ENCODE data around the gene COL4A5. TPM values are rescaled to one million over a fixed set of nuclear protein-coding genes. Genes with fewer than 3 reads are reported as not detected.

Gene COL4A5
- total RNA-seq, 3 donors from 2014 or later (not counting 1 experiment from before 2014, with no cell fraction given) = not detected

DNA sequence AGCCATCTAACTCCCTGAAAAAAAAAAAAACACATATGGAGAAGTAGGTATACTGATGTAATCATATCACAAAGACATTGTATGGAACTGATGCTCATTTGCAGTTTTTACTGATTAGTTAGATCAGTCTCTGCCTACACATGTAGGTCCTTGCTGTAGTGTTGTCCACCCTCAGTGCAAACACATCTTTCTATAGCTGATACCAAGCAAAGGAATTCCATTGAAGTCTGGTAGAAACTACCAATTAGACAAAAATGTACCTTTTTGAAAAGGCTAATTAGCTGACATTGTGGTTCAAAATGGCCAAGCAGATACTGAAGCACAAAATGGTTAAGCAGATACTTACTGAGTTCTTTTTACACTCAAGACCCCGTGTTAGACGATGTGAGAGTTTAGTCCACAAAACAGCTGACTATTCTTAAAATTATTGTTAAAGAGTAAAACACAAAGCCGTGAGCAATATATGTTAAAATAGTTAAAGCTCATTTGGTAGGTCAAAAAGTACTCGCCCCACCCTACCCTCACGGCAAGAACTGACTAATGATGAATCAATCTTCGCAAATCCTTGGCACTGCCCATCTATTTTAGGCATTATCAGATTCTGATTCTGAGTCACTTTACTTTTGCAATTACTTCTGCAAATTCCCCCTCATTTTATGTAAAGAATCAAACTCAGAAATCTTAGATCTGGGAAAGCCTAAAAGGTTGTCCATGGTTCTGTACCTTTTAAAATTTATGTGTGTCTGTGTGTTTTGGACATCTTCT lies 41.8 kb upstream of the COL4A5 start:
- TF ChIP-seq, protein P1, sequence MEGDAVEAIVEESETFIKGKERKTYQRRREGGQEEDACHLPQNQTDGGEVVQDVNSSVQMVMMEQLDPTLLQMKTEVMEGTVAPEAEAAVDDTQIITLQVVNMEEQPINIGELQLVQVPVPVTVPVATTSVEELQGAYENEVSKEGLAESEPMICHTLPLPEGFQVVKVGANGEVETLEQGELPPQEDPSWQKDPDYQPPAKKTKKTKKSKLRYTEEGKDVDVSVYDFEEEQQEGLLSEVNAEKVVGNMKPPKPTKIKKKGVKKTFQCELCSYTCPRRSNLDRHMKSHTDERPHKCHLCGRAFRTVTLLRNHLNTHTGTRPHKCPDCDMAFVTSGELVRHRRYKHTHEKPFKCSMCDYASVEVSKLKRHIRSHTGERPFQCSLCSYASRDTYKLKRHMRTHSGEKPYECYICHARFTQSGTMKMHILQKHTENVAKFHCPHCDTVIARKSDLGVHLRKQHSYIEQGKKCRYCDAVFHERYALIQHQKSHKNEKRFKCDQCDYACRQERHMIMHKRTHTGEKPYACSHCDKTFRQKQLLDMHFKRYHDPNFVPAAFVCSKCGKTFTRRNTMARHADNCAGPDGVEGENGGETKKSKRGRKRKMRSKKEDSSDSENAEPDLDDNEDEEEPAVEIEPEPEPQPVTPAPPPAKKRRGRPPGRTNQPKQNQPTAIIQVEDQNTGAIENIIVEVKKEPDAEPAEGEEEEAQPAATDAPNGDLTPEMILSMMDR (IDR thresholded peaks at IDR 0.05) = no peak
- Mint-ChIP-seq H3K4me3 (no peak overlapping the region), H3K27me3 (ENCODE audit: low read depth in 2 of 2) (peaks cover 0 to 6% of the 10 kb centered on the region in 2 donors), H3K27ac (no peak overlapping the region), H3K9me3 (peaks cover 0 to 8% of the 10 kb centered on the region in 2 donors), H3K4me1 (no peaks in the 10 kb centered on the region), H3K36me3 (no peaks in the 10 kb centered on the region)
- no peak for DNase-seq
- Histone ChIP-seq H3K9me3 (ENCODE audit: control insufficient read depth, insufficient read depth, low read length) (no peaks in the 10 kb centered on the region), H3K27ac (ENCODE audit: low read length) (no peak overlapping the region), H3K4me3 (ENCODE audit: low read length) (no peak overlapping the region), H3K4me1 (ENCODE audit: control insufficient read depth, insufficient read depth, low read length) (no peaks in the 10 kb centered on the region), H3K27me3 (ENCODE audit: control insufficient read depth, insufficient read depth, low read length) (no peaks in the 10 kb centered on the region), H3K36me3 (ENCODE audit: control insufficient read depth, insufficient read depth, low read length) (no peaks in the 10 kb centered on the region)
- intact Hi-C loops (cut with micrococcal nuclease) = no loop called here
- no peak for ATAC-seq
- 64% methylated on average over 3 of the region's 6 CpGs for WGBS (ENCODE audit: insufficient coverage)

DNA sequence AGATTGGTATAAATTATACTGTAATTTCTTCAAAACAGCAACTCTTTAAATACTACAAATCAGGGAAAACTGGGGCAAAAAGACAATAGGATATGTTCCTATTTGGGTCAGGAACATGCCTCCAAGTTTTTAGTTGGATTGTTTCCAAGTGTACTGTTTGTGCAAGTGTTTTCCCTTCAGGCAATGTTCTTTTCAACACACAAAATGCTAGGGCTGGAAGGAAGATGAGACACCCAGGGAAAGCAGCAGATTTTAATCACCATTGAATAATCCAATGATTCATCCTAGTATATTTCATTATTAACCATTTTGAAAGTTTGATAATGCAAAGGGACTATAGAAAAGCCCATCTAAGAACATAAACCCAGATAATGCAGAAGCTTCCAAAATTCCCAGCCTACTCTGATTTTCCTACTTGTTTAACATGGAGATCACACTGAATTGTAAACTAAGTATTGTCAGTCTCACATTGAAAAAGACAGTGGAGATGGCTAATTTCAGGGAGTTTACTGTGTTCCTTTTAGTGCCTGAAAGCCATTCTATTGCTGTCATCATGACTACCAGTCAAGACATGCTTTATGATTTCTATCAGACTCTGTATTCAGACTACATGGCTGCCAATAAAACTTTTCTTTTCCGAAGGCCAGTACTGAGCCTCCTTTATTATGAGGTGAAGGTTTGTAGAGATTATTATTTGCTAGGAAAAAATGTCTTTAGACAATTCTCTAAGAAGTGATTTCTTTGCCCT lies 40.0 kb upstream of the COL4A5 start:
- Mint-ChIP-seq H3K27me3 (ENCODE audit: low read depth in 2 of 2) (peaks cover 0 to 12% of the 10 kb centered on the region in 2 donors), H3K9me3 (peaks cover 0 to 8% of the 10 kb centered on the region in 2 donors)
- TF ChIP-seq, protein P1 (IDR thresholded peaks at IDR 0.05) = no peak

DNA sequence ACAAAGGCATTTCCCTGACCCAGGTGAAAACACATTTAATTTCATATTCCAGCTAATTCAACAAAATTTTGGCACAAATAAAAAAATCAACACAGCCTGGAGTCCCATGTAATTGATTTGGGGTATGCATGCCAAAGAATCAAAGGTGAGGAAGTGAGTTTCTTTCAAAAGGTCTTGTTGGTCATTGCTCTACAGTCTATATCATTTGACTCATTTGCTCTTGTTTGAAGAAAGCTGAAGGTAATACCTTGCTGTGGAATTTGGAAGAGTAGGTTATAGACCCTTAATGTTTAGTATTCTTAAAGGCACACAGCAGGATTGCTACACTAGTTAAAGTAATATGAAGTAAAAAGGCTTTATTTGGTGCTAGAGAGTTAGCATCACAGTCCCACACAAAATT lies 26.9 kb upstream of the COL4A5 start:
- no peak overlapping the region for H3K27ac ChIP-seq (ENCODE audit: low read length)
- Mint-ChIP-seq H3K36me3 (no peaks in the 10 kb centered on the region), H3K27me3 (ENCODE audit: low read depth in 2 of 2) (no peaks in the 10 kb centered on the region), H3K4me1 (no peaks in the 10 kb centered on the region), H3K4me3 (no peak overlapping the region), H3K9me3 (no peaks in the 10 kb centered on the region), H3K27ac (no peak overlapping the region)
- H3K9me3 ChIP-seq (ENCODE audit: control insufficient read depth, insufficient read depth, low read length) = no peaks in the 10 kb centered on the region
- no peak for DNase-seq
- TF ChIP-seq, protein P1 (IDR thresholded peaks at IDR 0.05) = no peak
- H3K4me3 ChIP-seq (ENCODE audit: low read length) = no peak overlapping the region
- no peaks in the 10 kb centered on the region for H3K4me1 ChIP-seq (ENCODE audit: control insufficient read depth, insufficient read depth, low read length)
- H3K36me3 ChIP-seq (ENCODE audit: control insufficient read depth, insufficient read depth, low read length) = no peaks in the 10 kb centered on the region
- intact Hi-C loops (cut with micrococcal nuclease) = no loop called here
- ATAC-seq = no peak
- no peaks in the 10 kb centered on the region for H3K27me3 ChIP-seq (ENCODE audit: control insufficient read depth, insufficient read depth, low read length)

More for the DNA sequence above, 40.0 kb upstream of the COL4A5 start:
- ATAC-seq (no peak), DNase-seq (no peak)
- no peak overlapping the region for H3K27ac ChIP-seq (ENCODE audit: low read length)
- Mint-ChIP-seq H3K4me3 (no peak overlapping the region), H3K36me3 (no peaks in the 10 kb centered on the region), H3K4me1 (no peaks in the 10 kb centered on the region), H3K27ac (no peak overlapping the region)
- intact Hi-C loops (cut with micrococcal nuclease) = no loop called here
- no peaks in the 10 kb centered on the region for H3K27me3 ChIP-seq (ENCODE audit: control insufficient read depth, insufficient read depth, low read length)
- no peaks in the 10 kb centered on the region for H3K9me3 ChIP-seq (ENCODE audit: control insufficient read depth, insufficient read depth, low read length)
- no peaks in the 10 kb centered on the region for H3K4me1 ChIP-seq (ENCODE audit: control insufficient read depth, insufficient read depth, low read length)
- no peaks in the 10 kb centered on the region for H3K36me3 ChIP-seq (ENCODE audit: control insufficient read depth, insufficient read depth, low read length)
- no CpG with 5 or more reads among the region's 1 CpG for WGBS (ENCODE audit: insufficient coverage)
- H3K4me3 ChIP-seq (ENCODE audit: low read length) = no peak overlapping the region

Measured in natural killer cell (primary cell).